Measurements from ENCODE around the gene SNRPD3. TPM values are rescaled to one million over a fixed set of nuclear protein-coding genes. Genes with fewer than 3 reads are reported as not detected.

Gene SNRPD3
- total RNA-seq, 2 donors from 2014 or later, result 71.4 to 142 TPM

DNA sequence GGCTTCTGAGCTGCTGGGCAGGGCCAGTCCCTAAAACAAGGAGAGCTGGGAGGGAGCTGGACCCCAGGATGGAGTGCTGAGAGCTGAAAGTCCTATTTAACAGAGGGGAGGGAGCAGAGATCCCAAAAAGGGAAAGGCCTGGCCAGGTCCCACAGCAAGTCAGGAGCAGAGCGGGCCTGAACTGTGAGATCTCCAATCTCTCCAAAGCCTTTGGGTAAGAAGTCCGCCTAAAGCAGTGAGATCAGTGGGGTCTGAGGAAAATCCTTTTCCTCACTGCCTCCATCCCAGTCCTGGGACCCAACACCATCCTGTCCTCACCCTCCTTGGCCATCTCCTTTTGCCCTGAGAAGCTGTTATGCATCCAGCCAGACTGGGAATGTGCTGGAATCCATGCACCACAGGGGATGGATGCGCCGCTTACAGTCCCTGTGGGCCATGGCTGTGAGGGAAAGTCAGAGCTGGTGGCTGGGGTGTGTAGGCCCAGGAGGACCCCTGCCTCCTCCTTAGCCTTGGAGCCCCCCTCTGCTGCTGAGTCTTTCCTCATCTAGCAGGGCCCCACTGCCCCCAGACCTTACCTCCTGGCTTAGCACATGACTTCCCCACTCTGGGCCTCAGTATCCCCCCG, 28.5 kb downstream of the SNRPD3 start:
- no peak for DNase-seq
- H3K27me3 ChIP-seq, result no peaks in the 10 kb centered on the region
- H3K9me3 ChIP-seq, result no peaks in the 10 kb centered on the region
- intact Hi-C loops (cut with DNase I), result no loop called here
- H3K27ac ChIP-seq, result no peak overlapping the region
- H3K36me3 ChIP-seq, result no peaks in the 10 kb centered on the region
- H3K4me3 ChIP-seq, result no peak overlapping the region
- H3K4me1 ChIP-seq, result no peaks in the 10 kb centered on the region
- no peak overlapping the region for H3K9ac ChIP-seq (ENCODE audit: low read depth in 2 of 2, low read length in 2 of 2)
- TF ChIP-seq, protein P1, sequence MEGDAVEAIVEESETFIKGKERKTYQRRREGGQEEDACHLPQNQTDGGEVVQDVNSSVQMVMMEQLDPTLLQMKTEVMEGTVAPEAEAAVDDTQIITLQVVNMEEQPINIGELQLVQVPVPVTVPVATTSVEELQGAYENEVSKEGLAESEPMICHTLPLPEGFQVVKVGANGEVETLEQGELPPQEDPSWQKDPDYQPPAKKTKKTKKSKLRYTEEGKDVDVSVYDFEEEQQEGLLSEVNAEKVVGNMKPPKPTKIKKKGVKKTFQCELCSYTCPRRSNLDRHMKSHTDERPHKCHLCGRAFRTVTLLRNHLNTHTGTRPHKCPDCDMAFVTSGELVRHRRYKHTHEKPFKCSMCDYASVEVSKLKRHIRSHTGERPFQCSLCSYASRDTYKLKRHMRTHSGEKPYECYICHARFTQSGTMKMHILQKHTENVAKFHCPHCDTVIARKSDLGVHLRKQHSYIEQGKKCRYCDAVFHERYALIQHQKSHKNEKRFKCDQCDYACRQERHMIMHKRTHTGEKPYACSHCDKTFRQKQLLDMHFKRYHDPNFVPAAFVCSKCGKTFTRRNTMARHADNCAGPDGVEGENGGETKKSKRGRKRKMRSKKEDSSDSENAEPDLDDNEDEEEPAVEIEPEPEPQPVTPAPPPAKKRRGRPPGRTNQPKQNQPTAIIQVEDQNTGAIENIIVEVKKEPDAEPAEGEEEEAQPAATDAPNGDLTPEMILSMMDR (IDR thresholded peaks at IDR 0.05), result no peak

DNA sequence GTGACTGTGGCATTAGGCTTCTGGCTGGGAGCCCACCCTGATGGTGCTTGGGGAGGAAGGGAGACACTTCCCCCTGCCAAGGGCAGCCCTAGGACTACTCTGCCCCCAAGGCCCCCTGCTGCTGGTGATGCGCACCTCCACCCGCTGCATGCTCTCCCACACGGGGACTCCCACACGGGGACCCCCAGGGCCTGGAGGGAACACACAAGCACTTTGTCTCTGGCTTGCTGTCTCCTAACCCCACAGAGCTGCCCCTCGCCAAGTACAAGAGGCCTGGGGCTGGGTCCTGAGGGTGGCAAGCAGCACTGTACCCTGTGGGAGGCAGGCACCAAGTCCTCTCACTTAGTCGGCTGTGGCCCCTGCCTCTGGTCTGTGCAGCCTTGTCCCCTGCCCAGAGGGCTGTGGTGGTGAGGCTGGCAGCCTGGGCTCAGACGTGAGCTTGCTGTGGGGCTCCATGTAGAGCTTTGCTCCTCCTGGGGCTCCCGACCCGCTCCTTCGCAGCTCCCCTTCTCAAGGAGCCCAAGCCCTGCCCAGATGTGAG, 29.1 kb downstream of the SNRPD3 start:
- no peak overlapping the region for H3K27ac ChIP-seq

DNA sequence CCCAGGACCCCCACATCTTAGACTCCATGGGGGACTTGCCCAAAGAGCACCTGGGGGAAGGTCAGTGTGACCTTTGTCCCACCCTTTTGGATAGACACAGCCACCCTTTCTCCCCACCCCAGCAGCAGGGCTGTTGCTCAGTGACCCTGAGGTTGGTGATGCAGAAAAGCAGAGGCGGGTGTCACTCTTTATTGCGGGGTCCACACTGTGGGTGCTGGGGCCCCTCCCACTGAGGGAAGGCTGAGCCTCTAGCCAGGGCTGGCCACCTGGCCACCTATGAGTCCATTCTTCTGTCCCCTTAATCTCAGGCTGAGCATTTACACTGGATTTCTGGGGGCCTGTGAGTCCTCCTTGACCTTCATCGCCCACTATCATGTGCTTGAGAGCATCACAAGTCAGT, 29.7 kb downstream of the SNRPD3 start:
- Histone ChIP-seq H3K27ac (no peak overlapping the region), H3K4me1 (no peaks in the 10 kb centered on the region)

More for the DNA sequence above, 29.1 kb downstream of the SNRPD3 start:
- Histone ChIP-seq H3K9ac (ENCODE audit: low read depth in 2 of 2, low read length in 2 of 2) (no peak overlapping the region), H3K4me1 (no peaks in the 10 kb centered on the region), H3K27me3 (no peaks in the 10 kb centered on the region), H3K4me3 (no peak overlapping the region), H3K9me3 (no peaks in the 10 kb centered on the region), H3K36me3 (no peaks in the 10 kb centered on the region)
- DNase-seq, result no peak
- TF ChIP-seq, protein P1 (IDR thresholded peaks at IDR 0.05), result no peak
- intact Hi-C loops (cut with DNase I), result no loop called here

DNA sequence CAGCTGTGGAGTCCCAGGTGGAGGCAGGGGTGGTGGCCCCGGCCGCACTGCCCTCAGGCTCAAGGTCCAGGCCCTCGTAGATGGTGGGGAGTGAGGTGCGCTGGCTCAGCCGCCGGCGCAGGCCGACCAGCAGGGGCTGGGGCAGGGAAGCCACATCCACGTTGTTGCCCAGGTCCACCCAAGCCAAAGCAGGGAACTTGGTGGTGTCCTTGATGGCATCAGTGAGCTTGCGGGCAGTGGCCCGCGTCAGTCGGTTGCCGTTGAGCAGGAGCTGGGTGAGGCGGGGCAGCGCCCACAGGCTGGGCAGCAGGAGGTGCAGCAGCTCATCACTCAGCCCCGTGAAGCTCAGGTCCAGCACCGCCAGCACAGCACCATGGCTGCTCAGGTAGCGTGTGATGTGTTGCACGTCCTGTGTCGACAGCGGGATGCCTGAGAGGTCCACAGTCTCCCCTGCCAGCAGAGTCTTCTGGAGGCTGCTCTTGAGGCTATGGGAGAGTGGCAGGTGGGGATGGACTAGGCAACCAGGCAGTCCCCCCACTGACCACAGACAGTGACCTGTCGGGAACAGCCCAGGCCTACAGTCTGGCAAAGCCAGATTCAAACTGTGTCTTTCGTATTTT, 30.2 kb downstream of the SNRPD3 start:
- intact Hi-C loops (cut with DNase I), result no loop called here
- H3K9ac ChIP-seq (ENCODE audit: low read depth in 2 of 2, low read length in 2 of 2), result no peak overlapping the region
- DNase-seq, result no peak
- TF ChIP-seq, protein P1 (IDR thresholded peaks at IDR 0.05), result no peak
- no peaks in the 10 kb centered on the region for H3K4me1 ChIP-seq
- no peaks in the 10 kb centered on the region for H3K27me3 ChIP-seq
- H3K4me3 ChIP-seq, result no peak overlapping the region
- H3K9me3 ChIP-seq, result no peaks in the 10 kb centered on the region
- no peaks in the 10 kb centered on the region for H3K36me3 ChIP-seq
- H3K27ac ChIP-seq, result no peak overlapping the region

More for the DNA sequence above, 29.7 kb downstream of the SNRPD3 start:
- DNase-seq, result no peak
- Histone ChIP-seq H3K36me3 (no peaks in the 10 kb centered on the region), H3K27me3 (no peaks in the 10 kb centered on the region), H3K9ac (ENCODE audit: low read depth in 2 of 2, low read length in 2 of 2) (no peak overlapping the region), H3K4me3 (no peak overlapping the region), H3K9me3 (no peaks in the 10 kb centered on the region)
- TF ChIP-seq, protein P1 (IDR thresholded peaks at IDR 0.05), result no peak
- intact Hi-C loops (cut with DNase I), result no loop called here

DNA sequence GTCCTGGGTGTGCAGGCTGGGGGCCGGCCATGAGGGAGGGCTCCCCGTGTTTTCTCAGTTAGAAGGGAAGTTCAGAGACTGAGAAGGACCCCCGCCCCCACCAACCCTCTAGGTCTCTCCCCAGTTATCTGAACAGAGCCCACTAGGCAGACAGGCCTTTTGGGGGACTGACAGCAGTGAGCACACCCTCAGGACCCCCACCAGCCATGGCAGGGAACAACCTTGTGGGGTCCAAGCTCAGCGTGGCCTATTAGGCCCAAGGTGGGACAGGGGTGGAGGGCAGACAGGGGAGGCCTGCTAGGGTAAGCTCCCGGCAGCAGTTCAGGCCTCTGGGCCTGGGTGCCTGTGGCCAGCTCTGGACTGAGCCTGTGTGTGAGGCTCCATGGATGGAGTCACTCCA, 31.5 kb downstream of the SNRPD3 start:
- DNase-seq, result no peak
- H3K27me3 ChIP-seq, result no peaks in the 10 kb centered on the region
- no peak overlapping the region for H3K27ac ChIP-seq
- intact Hi-C loops (cut with DNase I), result no loop called here
- no peaks in the 10 kb centered on the region for H3K36me3 ChIP-seq
- TF ChIP-seq, protein P1 (IDR thresholded peaks at IDR 0.05), result no peak
- H3K4me1 ChIP-seq, result no peaks in the 10 kb centered on the region
- no peak overlapping the region for H3K9ac ChIP-seq (ENCODE audit: low read depth in 2 of 2, low read length in 2 of 2)
- H3K9me3 ChIP-seq, result no peaks in the 10 kb centered on the region
- no peak overlapping the region for H3K4me3 ChIP-seq

Data from colonic mucosa (tissue), 4 donors.